Measurements from ENCODE around the gene PHF24.

The PHF24 gene

GRCh38 chr9:34995670-34996060 is 37.6 kb downstream of the PHF24 start:
- H3K4me1 ChIP-seq (ENCODE audit: insufficient read depth, low read length, poor library complexity, severe bottlenecking): peaks cover 43% of the 10 kb centered on the region
- H3K4me3 ChIP-seq (ENCODE audit: low read length, poor library complexity, severe bottlenecking): no peak overlapping the region

DNA sequence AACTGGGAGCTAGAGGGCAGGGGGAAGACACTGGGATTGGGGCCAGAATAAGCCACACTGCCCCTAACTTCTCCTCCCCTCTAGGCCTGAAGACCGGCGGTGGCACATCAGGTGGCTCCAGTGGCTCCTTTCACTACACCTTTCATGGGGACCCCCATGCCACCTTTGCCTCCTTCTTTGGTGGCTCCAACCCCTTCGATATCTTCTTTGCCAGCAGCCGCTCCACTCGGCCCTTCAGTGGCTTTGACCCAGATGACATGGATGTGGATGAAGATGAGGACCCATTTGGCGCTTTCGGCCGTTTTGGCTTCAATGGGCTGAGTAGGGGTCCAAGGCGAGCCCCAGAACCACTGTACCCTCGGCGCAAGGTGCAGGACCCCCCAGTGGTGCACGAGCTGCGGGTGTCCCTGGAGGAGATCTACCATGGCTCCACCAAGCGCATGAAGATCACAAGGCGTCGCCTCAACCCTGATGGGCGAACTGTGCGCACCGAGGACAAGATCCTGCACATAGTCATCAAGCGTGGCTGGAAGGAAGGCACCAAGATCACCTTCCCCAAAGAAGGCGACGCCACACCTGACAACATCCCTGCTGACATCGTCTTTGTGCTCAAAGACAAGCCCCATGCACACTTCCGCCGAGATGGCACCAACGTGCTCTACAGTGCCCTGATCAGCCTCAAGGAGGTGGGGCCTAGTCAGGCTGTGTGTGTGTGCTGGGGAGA is 38.3 kb downstream of the PHF24 start:
- peaks cover under 1% of the 10 kb centered on the region; the same call in 1 of the 2 replicates for H3K79me2 ChIP-seq (ENCODE audit: insufficient read depth, low read length)
- H3K9me2 ChIP-seq (replicated peaks; ENCODE audit: low read depth, low read length): no peaks in the 10 kb centered on the region
- H3K36me3 ChIP-seq (ENCODE audit: insufficient read depth, low read length): peaks cover 9% of the 10 kb centered on the region; the same call in 1 of the 2 replicates
- H3K27me3 ChIP-seq (ENCODE audit: insufficient read depth, low read length, poor library complexity, severe bottlenecking): no peaks in the 10 kb centered on the region
- H3K4me1 ChIP-seq (ENCODE audit: insufficient read depth, low read length, poor library complexity, severe bottlenecking): peaks cover 37% of the 10 kb centered on the region
- no peaks in the 10 kb centered on the region for H4K20me1 ChIP-seq (ENCODE audit: insufficient read depth, low read length, poor library complexity, severe bottlenecking)
- H3K4me3 ChIP-seq (ENCODE audit: low read length, poor library complexity, severe bottlenecking): no peak overlapping the region
- H2AFZ ChIP-seq (ENCODE audit: low read length): no peak overlapping the region
- H3K9me3 ChIP-seq (ENCODE audit: insufficient read depth, low read depth, low read length): no peaks in the 10 kb centered on the region
- H3F3A ChIP-seq (ENCODE audit: low read depth): no peaks in the 10 kb centered on the region
- TF ChIP-seq EZH2phosphoT487 (IDR thresholded peaks at IDR 0.05; ENCODE audit: borderline replicate concordance): no peak
- no peak overlapping the region for H3K4me2 ChIP-seq (ENCODE audit: low read depth, low read length, poor library complexity, severe bottlenecking)
- H3K9ac ChIP-seq (ENCODE audit: low read depth, low read length, poor library complexity, severe bottlenecking): no peak overlapping the region

More at GRCh38 chr9:34995670-34996060, 37.6 kb downstream of the PHF24 start:
- H4K20me1 ChIP-seq (ENCODE audit: insufficient read depth, low read length, poor library complexity, severe bottlenecking): no peaks in the 10 kb centered on the region
- TF ChIP-seq, protein P1, sequence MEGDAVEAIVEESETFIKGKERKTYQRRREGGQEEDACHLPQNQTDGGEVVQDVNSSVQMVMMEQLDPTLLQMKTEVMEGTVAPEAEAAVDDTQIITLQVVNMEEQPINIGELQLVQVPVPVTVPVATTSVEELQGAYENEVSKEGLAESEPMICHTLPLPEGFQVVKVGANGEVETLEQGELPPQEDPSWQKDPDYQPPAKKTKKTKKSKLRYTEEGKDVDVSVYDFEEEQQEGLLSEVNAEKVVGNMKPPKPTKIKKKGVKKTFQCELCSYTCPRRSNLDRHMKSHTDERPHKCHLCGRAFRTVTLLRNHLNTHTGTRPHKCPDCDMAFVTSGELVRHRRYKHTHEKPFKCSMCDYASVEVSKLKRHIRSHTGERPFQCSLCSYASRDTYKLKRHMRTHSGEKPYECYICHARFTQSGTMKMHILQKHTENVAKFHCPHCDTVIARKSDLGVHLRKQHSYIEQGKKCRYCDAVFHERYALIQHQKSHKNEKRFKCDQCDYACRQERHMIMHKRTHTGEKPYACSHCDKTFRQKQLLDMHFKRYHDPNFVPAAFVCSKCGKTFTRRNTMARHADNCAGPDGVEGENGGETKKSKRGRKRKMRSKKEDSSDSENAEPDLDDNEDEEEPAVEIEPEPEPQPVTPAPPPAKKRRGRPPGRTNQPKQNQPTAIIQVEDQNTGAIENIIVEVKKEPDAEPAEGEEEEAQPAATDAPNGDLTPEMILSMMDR (conservative IDR thresholded peaks at IDR 0.05; ENCODE audit: low read length): no peak
- TF ChIP-seq EZH2phosphoT487 (IDR thresholded peaks at IDR 0.05; ENCODE audit: borderline replicate concordance): no peak
- H3K4me2 ChIP-seq (ENCODE audit: low read depth, low read length, poor library complexity, severe bottlenecking): peak overlapping the region; percentile 42
- no peaks in the 10 kb centered on the region for H3K9me2 ChIP-seq (replicated peaks; ENCODE audit: low read depth, low read length)
- peaks cover 9% of the 10 kb centered on the region; the same call in 1 of the 2 replicates for H3K36me3 ChIP-seq (ENCODE audit: insufficient read depth, low read length)
- no peaks in the 10 kb centered on the region for H3F3A ChIP-seq (ENCODE audit: low read depth)
- H2AFZ ChIP-seq (ENCODE audit: low read length): no peak overlapping the region
- H3K9me3 ChIP-seq (ENCODE audit: insufficient read depth, low read depth, low read length): no peaks in the 10 kb centered on the region
- H3K79me2 ChIP-seq (ENCODE audit: insufficient read depth, low read length): peaks cover 7% of the 10 kb centered on the region; the same call in 1 of the 2 replicates
- no peak overlapping the region for H3K9ac ChIP-seq (ENCODE audit: low read depth, low read length, poor library complexity, severe bottlenecking)
- H3K27me3 ChIP-seq (ENCODE audit: insufficient read depth, low read length, poor library complexity, severe bottlenecking): no peaks in the 10 kb centered on the region

DNA sequence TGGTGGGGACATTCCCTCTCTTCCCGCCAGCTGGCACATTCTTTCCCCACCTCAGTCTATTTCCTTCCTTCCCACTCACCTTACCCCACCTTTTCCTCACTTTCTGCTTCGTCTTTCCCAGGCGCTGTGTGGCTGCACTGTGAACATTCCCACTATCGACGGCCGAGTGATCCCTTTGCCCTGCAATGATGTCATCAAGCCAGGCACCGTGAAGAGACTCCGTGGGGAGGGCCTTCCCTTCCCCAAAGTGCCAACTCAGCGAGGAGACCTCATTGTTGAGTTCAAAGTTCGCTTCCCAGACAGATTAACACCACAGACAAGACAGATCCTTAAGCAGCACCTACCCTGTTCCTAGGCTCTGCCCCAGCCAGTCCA is 38.8 kb downstream of the PHF24 start:
- peaks cover 31% of the 10 kb centered on the region for H3K4me1 ChIP-seq (ENCODE audit: insufficient read depth, low read length, poor library complexity, severe bottlenecking)
- TF ChIP-seq EZH2phosphoT487 (IDR thresholded peaks at IDR 0.05; ENCODE audit: borderline replicate concordance): no peak
- TF ChIP-seq, protein P1 (conservative IDR thresholded peaks at IDR 0.05; ENCODE audit: low read length): no peak
- H3K9ac ChIP-seq (ENCODE audit: low read depth, low read length, poor library complexity, severe bottlenecking): no peak overlapping the region
- no peak overlapping the region for H3K4me2 ChIP-seq (ENCODE audit: low read depth, low read length, poor library complexity, severe bottlenecking)
- no peaks in the 10 kb centered on the region for H3K9me3 ChIP-seq (ENCODE audit: insufficient read depth, low read depth, low read length)
- H3K4me3 ChIP-seq (ENCODE audit: low read length, poor library complexity, severe bottlenecking): no peak overlapping the region
- H3K27me3 ChIP-seq (ENCODE audit: insufficient read depth, low read length, poor library complexity, severe bottlenecking): no peaks in the 10 kb centered on the region
- no peaks in the 10 kb centered on the region for H4K20me1 ChIP-seq (ENCODE audit: insufficient read depth, low read length, poor library complexity, severe bottlenecking)
- peaks cover 9% of the 10 kb centered on the region; the same call in 1 of the 2 replicates for H3K36me3 ChIP-seq (ENCODE audit: insufficient read depth, low read length)
- no peaks in the 10 kb centered on the region for H3K9me2 ChIP-seq (replicated peaks; ENCODE audit: low read depth, low read length)
- H3K79me2 ChIP-seq (ENCODE audit: insufficient read depth, low read length): no peaks in the 10 kb centered on the region
- no peaks in the 10 kb centered on the region for H3F3A ChIP-seq (ENCODE audit: low read depth)
- no peak overlapping the region for H2AFZ ChIP-seq (ENCODE audit: low read length)
